ENCODE measurements around the gene PDE4B. TPM values are rescaled to one million over a fixed set of nuclear protein-coding genes. Genes with fewer than 3 reads are reported as not detected.

The PDE4B gene
- total and polyA plus RNA-seq, 10 of the 15 experiments (the other 5 are each of a cell fraction or from before 2014, with no cell fraction given), result 3.0 to 13.2 (median 5.7) TPM

DNA sequence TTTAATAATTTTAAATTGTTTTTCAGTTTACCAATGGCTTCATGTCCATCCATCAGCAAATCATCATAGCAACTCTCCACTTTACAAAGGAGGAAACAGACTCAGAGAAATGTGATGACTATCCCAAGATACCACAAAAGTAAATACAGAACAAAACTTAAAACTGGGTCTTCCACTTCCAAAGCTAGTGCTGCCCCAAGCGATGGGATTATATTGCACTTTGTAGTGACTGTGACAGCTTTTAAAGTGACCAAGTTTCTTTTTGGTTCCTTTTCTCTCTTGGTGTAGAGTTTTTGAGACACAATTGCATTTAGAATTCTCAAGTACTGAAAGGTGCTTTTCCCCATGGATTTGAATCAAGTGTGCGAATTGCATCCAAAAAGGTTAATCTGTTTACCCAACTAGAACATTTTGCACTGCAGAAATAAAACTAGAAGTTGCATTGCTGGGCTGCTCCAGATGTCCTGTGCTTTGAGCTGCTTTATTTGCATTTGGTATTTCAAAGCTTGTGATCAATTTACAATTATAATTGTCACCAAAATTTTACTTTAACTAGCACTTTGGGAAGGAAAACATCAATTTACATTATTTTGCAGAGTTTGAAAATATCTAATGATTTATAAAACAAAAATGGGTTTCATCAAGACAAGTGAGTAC lies 320.2 kb downstream of the PDE4B start:
- Histone ChIP-seq H4K20me1 (ENCODE audit: control insufficient read depth, insufficient read depth) (no peaks in the 10 kb centered on the region), H3K27ac (ENCODE audit: control insufficient read depth, insufficient read depth) (no peak overlapping the region), H3K9ac (ENCODE audit: control insufficient read depth, insufficient read depth, low read length) (no peak overlapping the region), H3K9me3 (replicated peaks; ENCODE audit: control insufficient read depth, insufficient read depth, low read length) (no peaks in the 10 kb centered on the region), H2AFZ (ENCODE audit: control insufficient read depth, low read depth, low read length) (no peak overlapping the region), H3K4me1 (ENCODE audit: control insufficient read depth, insufficient read depth, low read length) (no peaks in the 10 kb centered on the region), H3K4me3 (no peak overlapping the region), H3K79me2 (ENCODE audit: control insufficient read depth, insufficient read depth, low read length) (no peaks in the 10 kb centered on the region), H3K36me3 (ENCODE audit: control insufficient read depth in 2 of 2, insufficient read depth in 2 of 2, low read length in 1 of 2) (no peaks in the 10 kb centered on the region), H3K27me3 (replicated peaks in 1 of 2; ENCODE audit: control insufficient read depth in 2 of 2, insufficient read depth in 2 of 2, low read length in 1 of 2) (no peaks in the 10 kb centered on the region), H3K4me2 (ENCODE audit: control insufficient read depth, insufficient read depth) (no peak overlapping the region)
- RAD21 ChIA-PET (ENCODE audit: unreplicated experiment), result no interaction called here
- TF ChIP-seq RB1 (IDR thresholded peaks at IDR 0.05; ENCODE audit: borderline replicate concordance) (no peak), HCFC1 (IDR thresholded peaks at IDR 0.05; ENCODE audit: low read length) (no peak), SIX5 (IDR thresholded peaks at IDR 0.05; ENCODE audit: low read depth, low read length, severe bottlenecking) (no peak), IKZF1 (conservative IDR thresholded peaks at IDR 0.05) (no peak), SREBF2 (IDR thresholded peaks at IDR 0.05; ENCODE audit: low read length) (no peak), RBBP5 (conservative IDR thresholded peaks at IDR 0.05) (no peak), KDM1A (IDR thresholded peaks at IDR 0.05; ENCODE audit: borderline replicate concordance) (no peak), IRF4 (IDR thresholded peaks at IDR 0.05; ENCODE audit: low read depth, low read length) (no peak)
- WGBS (ENCODE audit: insufficient coverage, insufficient replicate concordance, low lambda C conversion rate, missing lambda C conversion rate), result 62% methylated on average over 2 of the region's 2 CpGs
- POLR2A ChIA-PET, result no interaction called here
- SMC1A ChIA-PET (ENCODE audit: uncharacterized antibody, unreplicated experiment), result interaction anchor here (1.1 kb wide), 1 partner anchor 15 kb away, joined by 3 read pairs; no protein-coding TSS in a partner anchor
- in situ Hi-C loops (cut with MboI), result no loop called here
- ATAC-seq (no peak), DNase-seq (ENCODE audit: low read depth, low spot score) (no peak), FAIRE-seq (no peak)
- no TSS peak for BruUV-seq (replicated peaks)
- intact Hi-C loops (cut with micrococcal nuclease; ENCODE audit: unreplicated experiment), result no loop called here
- CTCF ChIA-PET, result no interaction called here

DNA sequence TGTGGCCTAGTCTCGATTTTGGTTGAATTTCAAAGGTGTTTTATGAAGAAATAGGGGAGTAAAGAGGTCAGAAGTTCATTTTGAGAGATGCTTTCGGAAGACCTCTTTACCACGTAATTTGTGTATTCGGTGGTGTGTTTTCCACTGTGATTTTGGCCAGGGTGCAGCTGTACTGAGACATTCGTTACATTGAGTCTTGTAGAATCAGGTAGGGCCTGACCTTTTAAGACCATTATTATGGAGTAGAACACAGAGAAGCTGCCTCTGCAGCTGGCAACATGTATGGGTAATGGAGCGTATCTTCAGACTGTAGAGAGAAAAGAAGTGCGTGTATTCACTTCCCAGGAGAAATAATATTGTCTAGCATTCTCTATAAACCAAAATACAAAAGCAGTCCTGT lies 326.5 kb downstream of the PDE4B start:
- RAD21 ChIA-PET (ENCODE audit: unreplicated experiment), result no interaction called here
- 24% methylated on average over 7 of the region's 7 CpGs for WGBS (ENCODE audit: insufficient coverage, insufficient replicate concordance, low lambda C conversion rate, missing lambda C conversion rate)
- Histone ChIP-seq H3K79me2 (ENCODE audit: control insufficient read depth, insufficient read depth, low read length) (no peaks in the 10 kb centered on the region), H3K27me3 (replicated peaks in 1 of 2; ENCODE audit: control insufficient read depth in 2 of 2, insufficient read depth in 2 of 2, low read length in 1 of 2) (no peaks in the 10 kb centered on the region), H4K20me1 (ENCODE audit: control insufficient read depth, insufficient read depth) (no peaks in the 10 kb centered on the region), H3K4me2 (ENCODE audit: control insufficient read depth, insufficient read depth) (0 out of 2 replicates have a peak overlapping the region, but pooled peaks have one; percentile 17), H3K9me3 (replicated peaks; ENCODE audit: control insufficient read depth, insufficient read depth, low read length) (no peaks in the 10 kb centered on the region), H3K9ac (ENCODE audit: control insufficient read depth, insufficient read depth, low read length) (no peak overlapping the region), H3K4me3 (no peak overlapping the region), H2AFZ (ENCODE audit: control insufficient read depth, low read depth, low read length) (no peak overlapping the region), H3K4me1 (ENCODE audit: control insufficient read depth, insufficient read depth, low read length) (no peaks in the 10 kb centered on the region), H3K36me3 (ENCODE audit: control insufficient read depth in 2 of 2, insufficient read depth in 2 of 2, low read length in 1 of 2) (no peaks in the 10 kb centered on the region), H3K27ac (ENCODE audit: control insufficient read depth, insufficient read depth) (no peak overlapping the region)
- in situ Hi-C loops (cut with MboI), result no loop called here
- FAIRE-seq (no peak), DNase-seq (ENCODE audit: low read depth, low spot score) (no peak), ATAC-seq (no peak)
- intact Hi-C loops (cut with micrococcal nuclease; ENCODE audit: unreplicated experiment), result no loop called here
- CTCF ChIA-PET, result no interaction called here
- BruUV-seq (replicated peaks), result no TSS peak
- POLR2A ChIA-PET, result no interaction called here
- SMC1A ChIA-PET (ENCODE audit: uncharacterized antibody, unreplicated experiment), result no interaction called here
- TF ChIP-seq KDM1A (IDR thresholded peaks at IDR 0.05; ENCODE audit: borderline replicate concordance), result no peak
- TF ChIP-seq, protein P1, sequence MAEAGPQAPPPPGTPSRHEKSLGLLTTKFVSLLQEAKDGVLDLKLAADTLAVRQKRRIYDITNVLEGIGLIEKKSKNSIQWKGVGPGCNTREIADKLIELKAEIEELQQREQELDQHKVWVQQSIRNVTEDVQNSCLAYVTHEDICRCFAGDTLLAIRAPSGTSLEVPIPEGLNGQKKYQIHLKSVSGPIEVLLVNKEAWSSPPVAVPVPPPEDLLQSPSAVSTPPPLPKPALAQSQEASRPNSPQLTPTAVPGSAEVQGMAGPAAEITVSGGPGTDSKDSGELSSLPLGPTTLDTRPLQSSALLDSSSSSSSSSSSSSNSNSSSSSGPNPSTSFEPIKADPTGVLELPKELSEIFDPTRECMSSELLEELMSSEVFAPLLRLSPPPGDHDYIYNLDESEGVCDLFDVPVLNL (IDR thresholded peaks at IDR 0.05; ENCODE audit: low read depth, low read length), result no peak
- TF ChIP-seq SMARCA5 (IDR thresholded peaks at IDR 0.05), result no peak
- no peak for TF ChIP-seq HDAC6 (IDR thresholded peaks at IDR 0.05; ENCODE audit: unreplicated experiment)
- TF ChIP-seq, protein P2, sequence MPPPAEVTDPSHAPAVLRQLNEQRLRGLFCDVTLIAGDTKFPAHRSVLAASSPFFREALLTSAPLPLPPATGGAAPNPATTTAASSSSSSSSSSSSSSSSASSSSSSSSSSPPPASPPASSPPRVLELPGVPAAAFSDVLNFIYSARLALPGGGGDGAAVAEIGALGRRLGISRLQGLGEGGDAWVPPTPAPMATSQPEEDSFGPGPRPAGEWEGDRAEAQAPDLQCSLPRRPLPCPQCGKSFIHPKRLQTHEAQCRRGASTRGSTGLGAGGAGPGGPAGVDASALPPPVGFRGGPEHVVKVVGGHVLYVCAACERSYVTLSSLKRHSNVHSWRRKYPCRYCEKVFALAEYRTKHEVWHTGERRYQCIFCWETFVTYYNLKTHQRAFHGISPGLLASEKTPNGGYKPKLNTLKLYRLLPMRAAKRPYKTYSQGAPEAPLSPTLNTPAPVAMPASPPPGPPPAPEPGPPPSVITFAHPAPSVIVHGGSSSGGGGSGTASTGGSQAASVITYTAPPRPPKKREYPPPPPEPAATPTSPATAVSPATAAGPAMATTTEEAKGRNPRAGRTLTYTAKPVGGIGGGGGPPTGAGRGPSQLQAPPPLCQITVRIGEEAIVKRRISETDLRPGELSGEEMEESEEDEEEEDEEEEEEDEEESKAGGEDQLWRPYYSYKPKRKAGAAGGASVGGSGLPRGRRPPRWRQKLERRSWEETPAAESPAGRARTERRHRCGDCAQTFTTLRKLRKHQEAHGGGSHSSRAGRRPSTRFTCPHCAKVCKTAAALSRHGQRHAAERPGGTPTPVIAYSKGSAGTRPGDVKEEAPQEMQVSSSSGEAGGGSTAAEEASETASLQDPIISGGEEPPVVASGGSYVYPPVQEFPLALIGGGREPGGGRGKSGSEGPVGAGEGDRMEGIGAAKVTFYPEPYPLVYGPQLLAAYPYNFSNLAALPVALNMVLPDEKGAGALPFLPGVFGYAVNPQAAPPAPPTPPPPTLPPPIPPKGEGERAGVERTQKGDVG (CRISPR knock-in tag; IDR thresholded peaks at IDR 0.05), result no peak
- no peak for TF ChIP-seq YY1 (IDR thresholded peaks at IDR 0.05; ENCODE audit: low read depth, low read length)
- TF ChIP-seq SREBF1 (IDR thresholded peaks at IDR 0.05; ENCODE audit: low read length), result no peak
- TF ChIP-seq MEF2B (IDR thresholded peaks at IDR 0.05; ENCODE audit: partially characterized antibody, poor library complexity, severe bottlenecking), result no peak
- TF ChIP-seq LARP7 (IDR thresholded peaks at IDR 0.05), result no peak
- TF ChIP-seq NFIC (IDR thresholded peaks at IDR 0.05; ENCODE audit: low read depth, low read length), result no peak

Data from GM12878 (cell line).